ENCODE results near the gene CHST15.
"Not testable (repeated sequence)": the region's sequence is repeated elsewhere in the genome, so short reads cannot be mapped to it uniquely, and the experiment has no call there.

The CHST15 gene

DNA sequence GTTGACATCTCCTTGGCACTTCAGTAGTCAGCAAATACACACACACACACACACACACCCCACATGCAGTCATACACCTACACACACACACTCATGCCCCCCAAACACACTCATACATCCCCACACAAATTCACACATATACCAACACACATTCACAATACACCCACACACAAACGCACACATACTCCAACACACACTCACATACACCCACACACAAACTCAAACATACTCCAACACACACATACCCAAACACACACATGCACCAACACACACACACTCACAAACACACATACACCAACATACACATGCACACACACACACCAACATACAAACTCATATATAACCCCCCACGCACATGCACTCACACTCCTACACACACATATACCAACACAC lies 31.4 kb upstream of the CHST15 start:
- DNase-seq (ENCODE audit: low read depth in 2 of 3, low spot score in 2 of 3), result no peak

DNA sequence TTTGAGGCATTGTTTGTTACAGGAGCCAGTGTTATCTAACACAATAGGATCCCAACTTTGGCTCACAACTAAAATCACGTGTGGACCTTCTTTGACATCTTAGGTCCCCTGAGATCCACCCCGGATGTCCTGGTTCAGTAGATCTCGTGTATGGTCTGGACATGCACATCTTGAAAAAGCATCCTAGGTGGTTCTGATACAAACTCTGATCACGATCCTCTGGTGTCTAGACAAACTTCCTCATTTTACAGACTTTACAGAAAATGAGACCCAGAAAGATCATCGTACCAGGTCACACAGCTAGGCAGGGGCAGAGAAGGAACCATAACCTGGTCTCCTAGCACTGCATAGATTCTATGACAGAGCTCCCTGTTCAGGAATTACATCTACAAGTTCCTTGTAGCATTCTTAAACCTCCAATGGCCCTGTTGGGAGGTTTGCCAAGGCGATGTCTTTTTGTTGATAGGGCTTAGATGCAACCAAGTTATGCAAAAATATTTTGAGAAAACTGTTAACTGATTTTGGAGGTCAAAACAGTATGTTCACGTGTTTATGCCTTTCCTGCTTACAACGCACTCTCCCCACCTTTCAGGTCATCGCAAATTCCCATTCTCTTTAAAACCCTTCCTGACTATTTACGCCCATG lies 30.8 kb upstream of the CHST15 start:
- no peak for DNase-seq (ENCODE audit: low read depth in 2 of 3, low spot score in 2 of 3)

DNA sequence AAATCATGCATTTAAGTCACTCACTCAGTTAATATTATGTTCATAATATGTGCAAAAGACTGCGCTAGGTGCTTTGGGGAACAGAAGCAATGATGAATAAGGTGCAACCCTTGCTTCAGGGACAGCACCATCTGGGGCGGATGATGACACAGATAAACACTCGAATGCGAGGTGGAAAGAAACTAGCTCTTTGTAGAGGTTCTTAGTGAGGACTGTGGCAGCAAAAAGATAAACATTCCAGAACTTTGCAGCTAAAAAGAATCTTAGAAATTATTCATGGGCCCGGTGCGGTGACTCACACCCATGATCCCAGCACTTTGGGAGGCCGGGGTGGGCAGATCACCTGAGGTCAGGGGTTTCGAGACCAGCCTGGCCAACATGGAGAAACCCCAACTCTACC lies 29.8 kb upstream of the CHST15 start:
- no peak for DNase-seq (ENCODE audit: low read depth in 2 of 3, low spot score in 2 of 3)

DNA sequence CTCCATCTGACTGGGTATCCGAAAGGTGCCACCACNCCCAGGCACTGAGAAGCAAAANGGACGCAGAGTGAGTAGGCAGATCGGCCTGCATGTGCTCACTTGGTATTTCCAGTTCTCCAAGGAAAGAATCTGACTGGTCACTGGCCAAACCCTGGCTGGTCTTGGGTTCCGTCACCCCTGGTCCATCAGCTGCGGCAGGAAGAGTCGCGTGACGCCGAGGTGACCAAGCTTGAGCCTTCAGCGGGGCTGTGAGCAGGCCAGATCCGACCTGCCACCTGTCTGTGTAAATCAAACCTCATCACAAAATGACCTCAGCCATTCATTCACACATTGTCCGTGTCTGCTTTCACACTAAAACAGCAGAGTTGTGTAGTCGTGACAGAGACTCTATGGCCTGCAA lies 28.8 kb upstream of the CHST15 start:
- DNase-seq (ENCODE audit: low read depth in 2 of 3, low spot score in 2 of 3), result no peak

DNA sequence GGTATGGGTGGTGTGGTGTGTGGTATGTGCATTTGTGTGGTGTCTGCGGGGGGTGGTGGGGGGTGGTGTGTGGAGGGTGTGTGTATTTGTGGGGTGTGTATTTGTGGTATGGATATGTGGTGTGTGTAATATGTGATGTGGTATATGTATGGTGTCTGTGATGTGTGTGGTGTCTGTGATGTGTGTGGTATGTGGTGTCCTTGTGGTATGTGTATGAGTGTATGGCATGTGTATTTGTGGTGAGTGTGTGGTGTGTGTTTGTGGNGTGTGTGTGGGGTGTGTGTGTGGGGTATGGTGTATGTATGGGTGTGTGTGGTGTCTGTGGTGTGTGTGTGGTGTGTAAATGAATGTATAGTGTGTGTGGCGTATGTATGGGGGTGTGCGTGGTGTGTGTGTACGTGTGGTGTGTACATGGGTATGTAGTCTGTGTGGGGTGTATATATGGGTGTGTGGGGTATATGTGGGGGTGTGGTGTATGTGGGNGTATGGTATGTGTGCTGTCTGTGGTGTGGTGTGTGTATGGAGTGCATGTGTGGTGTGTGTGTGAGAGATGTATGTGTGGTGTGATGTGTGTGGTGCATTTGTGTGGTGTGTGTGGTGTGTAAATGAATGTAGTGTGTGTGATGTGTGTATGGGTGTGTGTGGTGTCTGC lies 27.1 kb upstream of the CHST15 start:
- DNase-seq (ENCODE audit: low read depth in 2 of 3, low spot score in 2 of 3), result no peak

DNA sequence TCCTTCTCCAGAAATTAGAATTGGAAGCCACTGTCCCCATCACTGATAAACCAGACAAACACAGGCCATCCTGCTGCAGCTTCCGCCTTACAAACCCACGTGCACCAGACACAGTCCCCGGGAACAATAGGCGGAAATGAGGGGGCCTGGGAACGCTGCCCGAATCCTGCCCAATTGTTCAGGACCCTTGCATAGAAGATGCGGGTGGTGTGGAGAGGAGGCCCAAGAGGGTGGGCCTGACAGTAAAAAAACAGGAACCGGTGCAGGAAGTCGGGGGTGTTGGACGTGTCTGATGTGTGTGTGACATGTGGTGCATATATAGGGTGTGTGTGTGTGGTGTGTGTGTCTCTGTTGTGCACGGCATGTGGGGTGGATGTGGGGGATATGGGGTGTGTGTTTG lies 26.5 kb upstream of the CHST15 start:
- DNase-seq (ENCODE audit: low read depth in 2 of 3, low spot score in 2 of 3), result no peak

DNA sequence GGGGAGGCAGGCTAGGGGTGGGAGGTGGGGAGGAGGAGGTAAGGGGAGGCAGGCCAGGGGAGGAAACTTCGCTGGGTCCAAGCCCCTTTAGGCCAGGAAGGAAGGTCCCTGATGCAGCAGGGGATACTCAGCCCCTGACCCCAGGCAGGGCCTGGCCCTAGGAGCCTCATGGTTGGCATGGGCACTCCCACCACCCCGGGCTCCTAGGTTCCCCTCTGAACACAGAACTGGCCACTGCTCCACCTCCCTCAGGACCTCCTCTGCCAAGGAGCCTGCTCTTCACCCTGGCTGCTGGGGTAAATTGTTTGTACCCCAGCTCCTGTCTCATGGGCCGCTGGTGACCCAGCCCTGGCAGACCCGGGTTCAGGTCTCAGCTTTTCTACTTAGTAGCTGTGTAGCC lies 25.8 kb upstream of the CHST15 start:
- no peak for DNase-seq (ENCODE audit: low read depth in 2 of 3, low spot score in 2 of 3)

DNA sequence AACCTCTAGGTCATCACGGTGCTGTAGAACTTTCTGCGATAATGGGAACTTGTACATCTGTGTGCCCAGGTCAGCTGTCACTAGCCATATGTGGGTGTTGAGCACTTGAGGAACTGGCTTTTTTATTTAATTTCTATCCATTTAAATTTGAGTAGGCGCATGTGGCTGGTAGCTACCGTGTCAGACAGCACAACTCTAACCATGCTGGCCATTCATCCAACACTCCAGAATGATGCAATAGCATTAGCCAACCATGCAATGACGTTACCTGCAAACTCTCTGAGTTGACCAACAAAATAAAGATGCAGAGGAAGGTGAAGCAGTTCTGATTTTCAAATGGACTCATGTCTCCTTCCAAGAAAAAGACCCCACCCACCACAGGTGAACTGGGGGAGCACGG lies 24.4 kb upstream of the CHST15 start:
- no peak for DNase-seq (ENCODE audit: low read depth in 2 of 3, low spot score in 2 of 3)

DNA sequence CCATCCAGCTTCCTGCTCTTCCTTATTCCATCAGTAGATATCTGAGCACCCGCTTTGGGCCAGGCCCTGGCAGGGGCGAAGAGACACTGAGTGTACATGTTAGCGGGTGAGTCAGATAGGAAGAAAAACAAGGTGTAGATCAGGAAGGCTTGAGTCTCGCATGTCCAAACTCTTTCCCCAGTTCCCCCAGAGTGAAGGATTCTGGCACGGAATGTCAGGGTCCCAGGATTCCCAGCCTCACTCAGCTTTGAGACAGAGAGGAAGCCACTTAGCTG lies 24.1 kb upstream of the CHST15 start:
- no peak for DNase-seq (ENCODE audit: low read depth in 2 of 3, low spot score in 2 of 3)

DNA sequence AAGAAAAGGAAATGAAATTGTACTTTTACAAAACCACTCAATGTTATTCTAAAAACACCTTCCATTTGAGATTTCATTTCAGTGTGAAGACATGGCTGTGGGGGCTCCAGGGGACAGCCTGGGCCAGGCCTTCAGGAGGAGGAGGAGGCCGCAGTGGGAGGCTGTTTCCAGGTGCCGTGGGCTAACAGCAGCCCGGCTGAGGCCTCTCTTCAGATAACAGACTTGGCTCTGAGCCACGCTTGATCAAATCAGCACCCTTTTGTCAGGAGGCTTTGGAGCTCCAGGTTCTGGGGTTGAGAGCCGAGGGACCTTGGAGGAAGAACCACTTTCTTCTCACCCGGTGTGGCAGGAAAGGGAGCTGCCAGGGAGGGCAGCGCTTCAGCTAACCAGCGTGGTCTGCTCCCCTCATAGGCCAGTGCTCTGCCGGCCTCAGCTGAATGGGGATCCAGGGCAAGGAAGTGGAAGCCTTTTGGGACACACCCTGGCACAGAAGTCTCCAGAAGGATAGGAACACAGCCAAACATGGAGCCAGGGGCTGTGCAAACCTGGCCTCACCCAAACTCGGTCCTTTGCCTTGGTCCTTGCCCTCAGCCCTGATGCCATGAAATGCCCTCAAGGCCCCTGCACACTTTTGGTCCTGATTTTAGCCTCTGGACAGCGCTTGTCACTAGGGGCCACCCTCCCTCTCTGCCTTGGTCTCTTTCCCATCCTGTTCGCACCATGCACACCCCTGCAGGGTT lies 23.5 kb upstream of the CHST15 start:
- DNase-seq (ENCODE audit: low read depth in 2 of 3, low spot score in 2 of 3), result no peak

DNA sequence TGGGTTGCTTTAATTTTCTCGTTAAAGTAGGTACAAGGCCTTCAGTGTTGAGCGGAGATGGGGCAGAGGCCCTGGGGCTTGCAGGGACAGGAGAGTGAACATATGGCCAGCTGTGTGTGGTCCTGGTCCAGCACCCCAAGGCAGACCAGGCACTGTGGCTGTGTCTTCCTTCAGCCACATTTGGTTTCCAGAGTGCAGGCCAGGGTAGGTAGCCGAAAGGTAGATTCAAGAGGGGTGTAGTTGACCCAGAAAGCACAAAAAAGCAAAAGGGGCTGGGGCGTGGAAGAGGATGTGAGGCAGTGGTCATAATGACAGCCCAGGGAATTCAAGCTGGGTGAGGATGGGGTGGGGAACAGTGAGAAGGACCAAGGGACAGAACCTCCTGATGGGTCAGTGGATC lies 21.3 kb upstream of the CHST15 start:
- DNase-seq (ENCODE audit: low read depth in 2 of 3, low spot score in 2 of 3), result no peak

DNA sequence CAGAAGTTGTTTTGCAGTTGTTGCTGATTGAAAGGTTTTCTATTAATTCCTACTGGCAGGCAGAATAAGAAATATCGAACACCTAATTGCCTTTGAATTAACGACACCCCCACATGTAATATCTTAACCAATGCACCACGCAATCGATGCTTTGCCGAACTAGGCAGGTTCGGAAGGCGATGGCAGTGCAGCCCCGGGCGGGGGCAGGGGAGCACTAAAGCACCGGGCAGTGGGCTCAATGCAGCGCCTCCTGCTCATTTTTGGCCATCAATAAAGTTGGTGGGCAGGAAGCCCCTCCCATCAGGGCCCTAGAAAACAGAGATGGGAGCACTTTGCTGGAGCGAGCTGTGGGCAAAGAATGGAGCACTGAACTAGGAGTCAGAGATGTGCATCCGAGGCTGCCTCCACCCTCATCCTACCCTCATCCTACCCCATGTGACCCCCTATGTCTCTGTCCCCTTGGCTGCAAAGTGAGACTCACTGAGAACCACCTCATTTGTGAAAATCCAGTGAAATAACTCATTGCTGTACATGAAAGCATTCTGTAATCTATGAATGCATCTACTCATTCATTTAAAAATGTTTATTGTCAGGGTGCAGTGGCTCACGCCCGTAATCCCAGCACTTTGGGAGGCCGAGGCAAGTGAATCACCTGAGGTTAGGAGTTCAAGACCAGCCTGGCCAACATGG lies 19.6 kb upstream of the CHST15 start:
- no peak for DNase-seq (ENCODE audit: low read depth in 2 of 3, low spot score in 2 of 3)

DNA sequence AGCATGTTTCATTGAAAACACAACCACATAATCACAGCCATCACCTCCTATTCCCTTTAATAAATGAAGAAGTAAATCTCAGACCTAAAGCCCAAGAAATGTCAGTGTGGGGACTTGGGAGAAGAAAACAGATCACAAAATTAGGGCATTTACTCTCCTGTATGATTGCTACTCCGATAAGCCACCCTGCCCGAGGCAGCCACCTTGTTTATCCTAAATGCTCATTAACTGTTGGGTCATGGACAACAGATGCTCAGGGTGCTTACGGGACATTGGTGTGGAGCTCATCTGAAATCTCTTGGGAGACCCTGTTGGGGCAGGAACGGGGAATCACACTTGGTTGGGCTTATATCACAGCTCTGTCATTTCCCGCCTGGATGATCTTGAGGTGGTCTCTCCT lies 17.5 kb upstream of the CHST15 start:
- DNase-seq (ENCODE audit: low read depth in 2 of 3, low spot score in 2 of 3), result no peak

DNA sequence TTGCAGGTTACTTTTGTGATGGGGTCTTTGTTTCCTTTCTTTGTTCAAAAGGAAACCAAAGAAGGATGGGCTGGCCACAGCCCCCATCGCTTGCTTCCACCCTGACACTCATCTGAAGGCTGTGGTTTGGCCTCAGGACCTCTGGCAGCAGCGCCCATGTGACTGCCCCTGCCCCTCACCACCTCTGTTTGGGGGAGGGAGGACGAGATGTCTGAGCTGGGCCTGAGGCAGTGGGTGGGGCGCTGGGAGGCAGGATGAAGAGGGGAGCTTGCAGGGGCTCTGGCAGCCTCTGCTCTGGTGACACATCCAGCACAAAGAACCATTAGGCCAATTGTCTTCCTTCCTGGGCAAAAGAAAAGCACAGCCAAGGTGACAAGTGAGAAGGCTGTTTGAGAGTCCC lies 15.9 kb upstream of the CHST15 start:
- DNase-seq (ENCODE audit: low read depth in 2 of 3, low spot score in 2 of 3), result no peak

DNA sequence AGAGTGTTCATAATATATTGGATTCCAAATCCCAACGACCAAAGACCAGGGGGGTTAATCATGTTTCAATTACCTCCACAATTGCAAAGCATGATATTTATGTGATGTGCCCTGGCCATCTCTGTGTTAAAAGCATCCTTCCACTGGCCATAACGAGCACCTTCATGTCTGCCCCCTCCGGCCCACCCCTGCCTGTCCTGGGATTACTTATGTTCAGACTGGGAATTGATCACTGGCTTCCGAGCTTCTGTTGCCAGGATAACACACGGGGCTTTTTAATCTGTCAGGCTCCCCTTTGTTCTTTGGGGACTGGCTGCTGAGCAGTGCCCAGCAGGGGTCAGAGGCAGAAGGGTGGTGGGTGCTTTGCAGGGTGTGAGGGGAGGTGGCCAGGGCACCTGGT lies 13.7 kb upstream of the CHST15 start:
- no peak for DNase-seq (ENCODE audit: low read depth in 2 of 3, low spot score in 2 of 3)

DNA sequence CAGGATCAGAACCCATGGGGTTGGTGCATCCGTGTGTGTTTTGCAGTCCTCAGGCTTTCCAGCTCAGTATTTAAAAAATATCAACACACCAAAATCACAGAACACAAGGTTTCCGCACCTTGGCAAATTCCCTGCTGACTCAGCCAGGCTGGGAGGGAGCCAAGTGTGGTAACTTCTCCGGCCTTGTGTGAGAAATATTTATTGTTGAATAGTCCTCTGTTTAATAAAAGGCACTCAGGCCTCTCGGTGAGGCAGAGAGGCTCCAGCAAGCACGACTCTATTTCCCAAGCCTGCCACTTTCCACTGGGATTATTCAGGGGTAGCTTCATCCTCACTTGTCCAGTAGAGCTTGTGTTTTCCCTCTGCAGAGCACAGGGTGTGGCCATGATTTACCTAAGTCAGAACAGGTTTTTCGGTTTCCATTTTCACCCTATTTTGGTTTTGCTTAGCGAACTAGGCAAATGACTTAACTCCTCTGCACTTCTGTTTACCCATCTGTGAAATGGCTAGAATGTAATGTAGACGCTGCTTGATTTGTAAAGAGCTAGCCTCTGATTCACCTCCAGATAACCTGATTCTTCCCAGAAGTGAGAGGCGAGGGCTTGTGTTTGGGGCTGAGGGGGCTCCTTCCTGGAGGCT lies 13.0 kb upstream of the CHST15 start:
- DNase-seq (ENCODE audit: low read depth in 2 of 3, low spot score in 2 of 3), result no peak

DNA sequence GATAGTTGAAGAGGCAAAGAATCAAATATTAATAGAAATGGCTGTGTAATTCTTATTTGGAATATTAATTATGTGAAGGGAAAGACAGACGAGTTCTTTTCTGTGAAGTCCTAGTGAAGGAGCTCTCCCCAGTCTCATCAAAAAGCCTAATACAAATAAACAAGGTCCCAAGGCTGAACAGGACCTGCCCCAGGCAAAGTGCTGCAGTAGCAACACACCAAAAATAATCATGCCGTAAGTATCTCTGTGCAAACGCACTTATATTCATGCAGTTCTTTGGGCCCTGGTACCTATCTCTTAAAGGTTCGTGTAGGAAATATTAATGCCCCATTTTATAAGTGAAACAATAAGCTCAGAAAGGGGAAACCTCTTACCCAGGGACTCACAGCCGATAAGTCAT lies 12.2 kb upstream of the CHST15 start:
- DNase-seq (ENCODE audit: low read depth in 2 of 3, low spot score in 2 of 3), result no peak

DNA sequence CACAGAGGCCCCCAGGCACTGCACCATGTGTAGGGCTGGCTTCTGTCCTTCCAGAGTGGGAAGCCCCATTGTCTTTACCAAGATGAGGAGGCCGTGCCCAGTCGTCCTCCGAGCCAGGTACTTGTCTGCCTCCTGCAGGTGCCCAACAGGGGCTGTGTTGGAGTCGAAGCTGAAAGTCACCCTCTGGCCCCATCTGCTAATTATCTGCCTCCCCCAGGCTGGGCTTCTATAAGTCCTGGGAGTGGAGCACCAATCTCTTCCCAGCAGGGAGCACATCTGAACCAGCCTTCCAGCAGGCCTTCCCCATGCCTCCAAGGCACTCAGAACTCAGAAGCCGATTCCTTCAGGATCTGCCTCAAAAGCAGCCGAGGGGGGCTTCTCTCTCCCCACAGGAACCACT lies 11.6 kb upstream of the CHST15 start:
- no peak for DNase-seq (ENCODE audit: low read depth in 2 of 3, low spot score in 2 of 3)

DNA sequence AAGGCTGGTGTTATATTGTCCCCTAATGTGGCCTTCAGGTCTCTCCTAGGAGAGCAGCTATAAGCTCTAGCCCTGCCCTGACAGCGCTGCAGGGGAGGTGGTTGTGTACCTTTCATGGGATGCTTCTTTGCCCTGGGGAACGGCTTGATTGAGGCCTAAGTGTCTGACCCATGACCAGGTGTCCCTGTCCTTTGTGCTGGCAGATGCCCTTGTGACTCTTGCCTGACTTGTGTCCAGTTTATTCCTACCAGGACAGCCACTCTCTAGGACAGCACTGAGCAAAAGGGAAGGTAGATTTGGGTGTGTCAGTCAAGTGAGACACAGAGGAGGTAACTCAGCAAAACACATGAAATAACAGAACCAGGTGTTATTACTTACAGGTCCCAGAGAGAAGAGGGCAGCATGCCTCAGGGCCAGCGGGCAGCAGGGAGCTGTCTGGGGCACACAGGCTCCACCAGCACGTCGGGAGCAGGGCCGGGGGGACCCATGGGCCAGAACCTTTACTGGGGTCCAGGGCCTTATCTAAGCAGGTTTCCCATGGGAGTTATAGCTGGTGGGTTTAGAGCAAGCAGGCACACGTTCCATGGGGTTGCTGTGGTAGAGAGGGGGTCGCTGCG lies 10.7 kb upstream of the CHST15 start:
- DNase-seq (ENCODE audit: low read depth in 2 of 3, low spot score in 2 of 3), result no peak

DNA sequence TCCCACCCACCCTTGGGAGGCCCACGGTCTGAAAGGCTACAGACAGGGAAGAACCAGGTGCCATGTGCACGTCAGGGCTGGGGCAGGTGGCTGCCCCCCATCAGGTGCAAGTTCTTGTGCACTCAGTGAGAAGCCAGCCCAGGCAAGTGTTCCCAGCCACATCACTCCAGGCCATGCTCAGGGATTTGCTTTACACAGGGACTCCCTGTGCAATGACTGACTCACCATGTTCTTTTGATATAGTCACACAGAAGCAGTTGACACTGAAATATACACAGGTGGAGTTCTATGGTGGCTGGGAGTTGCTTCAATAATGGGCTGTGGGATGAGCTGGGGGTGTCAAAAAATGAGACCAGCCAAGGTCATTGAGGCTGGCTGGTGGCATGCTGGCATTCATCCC lies 8.0 kb upstream of the CHST15 start:
- DNase-seq (ENCODE audit: low read depth in 2 of 3, low spot score in 2 of 3), result no peak

DNA sequence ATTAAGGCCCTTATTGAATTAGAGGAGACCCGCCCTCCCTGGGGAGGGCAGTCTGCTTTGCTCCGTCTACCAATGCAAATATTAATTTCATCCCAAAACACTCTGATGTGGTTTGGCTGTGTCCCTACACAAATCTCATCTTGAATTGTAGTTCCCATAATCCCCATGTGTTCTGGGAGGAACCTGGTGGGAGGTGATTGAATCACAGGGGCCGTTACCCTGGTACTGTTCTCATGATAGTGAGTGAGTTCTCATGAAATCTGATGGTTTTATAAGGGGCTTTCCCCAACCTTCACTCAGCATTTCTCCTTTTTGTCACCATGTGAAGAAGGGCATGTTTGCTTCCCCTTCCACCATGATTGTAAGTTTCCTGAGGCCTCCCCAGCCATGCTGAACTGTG lies 7.3 kb upstream of the CHST15 start:
- DNase-seq (ENCODE audit: low read depth in 2 of 3, low spot score in 2 of 3), result not testable (repeated sequence)

Measured in activated CD8-positive, alpha-beta memory T cell treated with anti-CD3 and anti-CD28 coated beads for 48 hours (primary cell).